ENCODE results near the gene DLG2.

Gene DLG2

DNA sequence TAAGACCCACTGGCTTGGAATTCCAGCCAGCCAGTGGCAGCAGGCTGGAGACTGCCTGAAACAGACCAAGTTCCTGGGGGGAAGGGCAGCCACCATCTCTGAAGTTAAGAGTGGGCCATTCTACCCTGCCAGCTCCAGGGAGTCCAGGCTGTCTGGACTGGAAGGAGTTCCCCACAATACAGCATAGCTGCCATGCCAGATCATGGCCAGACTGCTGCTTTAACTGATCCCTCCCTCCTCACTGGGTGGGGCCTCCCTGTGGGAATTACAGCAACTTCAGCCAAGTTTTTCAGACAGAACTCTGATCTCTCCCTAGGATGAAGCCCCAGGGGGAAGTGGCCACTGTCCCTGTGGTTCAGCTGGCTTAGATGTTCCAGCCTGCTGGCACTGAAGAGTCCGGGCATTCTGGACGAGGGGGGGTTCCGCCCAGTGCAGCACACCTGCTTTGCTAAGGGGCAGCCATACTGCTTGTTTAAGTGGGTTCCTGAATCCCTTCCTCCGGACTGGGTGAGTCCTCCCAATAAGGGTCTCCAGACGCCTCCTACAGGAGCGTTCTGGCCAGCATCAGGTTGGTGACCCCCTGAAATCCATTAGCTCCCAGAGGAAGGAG lies 455.4 kb downstream of the DLG2 start:
- no peak overlapping the region for H3K4me3 ChIP-seq (ENCODE audit: low read depth, low read length)
- no peaks in the 10 kb centered on the region for H3K9me3 ChIP-seq (ENCODE audit: control insufficient read depth, insufficient read depth, low read length)
- no peak overlapping the region for H3K9ac ChIP-seq (ENCODE audit: low read depth, low read length)
- H3K4me1 ChIP-seq (ENCODE audit: control insufficient read depth, insufficient read depth, low read length), result peaks cover 14% of the 10 kb centered on the region
- no peaks in the 10 kb centered on the region for H3K27me3 ChIP-seq (ENCODE audit: control insufficient read depth, insufficient read depth, low read length)
- no peaks in the 10 kb centered on the region for H3K36me3 ChIP-seq (ENCODE audit: control insufficient read depth, insufficient read depth, low read length)

DNA sequence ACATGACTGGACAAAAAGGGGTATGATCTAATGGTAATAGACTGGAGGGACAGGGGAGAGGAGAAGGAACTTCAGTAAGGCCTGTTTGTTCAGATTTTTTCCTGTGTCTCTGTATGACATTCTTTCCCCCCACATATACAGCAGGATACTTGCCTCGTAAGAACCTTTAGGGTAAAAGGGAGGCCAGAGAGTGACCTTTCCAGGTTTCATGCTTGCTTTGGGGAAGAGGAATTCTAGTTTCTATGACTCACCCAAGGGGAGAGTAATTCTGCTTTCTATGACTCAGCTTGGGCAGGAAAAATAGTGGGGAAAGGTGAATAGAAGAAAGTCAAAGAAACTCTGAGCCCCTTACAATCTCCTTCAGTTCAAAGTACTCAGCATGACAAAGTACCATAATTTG lies 457.0 kb downstream of the DLG2 start:
- no peak overlapping the region for H3K9ac ChIP-seq (ENCODE audit: low read depth, low read length)
- peaks cover 14% of the 10 kb centered on the region for H3K4me1 ChIP-seq (ENCODE audit: control insufficient read depth, insufficient read depth, low read length)
- H3K27me3 ChIP-seq (ENCODE audit: control insufficient read depth, insufficient read depth, low read length), result no peaks in the 10 kb centered on the region
- H3K4me3 ChIP-seq (ENCODE audit: low read depth, low read length), result no peak overlapping the region
- H3K9me3 ChIP-seq (ENCODE audit: control insufficient read depth, insufficient read depth, low read length), result no peaks in the 10 kb centered on the region
- no peaks in the 10 kb centered on the region for H3K36me3 ChIP-seq (ENCODE audit: control insufficient read depth, insufficient read depth, low read length)

GRCh38 chr11:85167471-85167870 lies 459.7 kb downstream of the DLG2 start:
- Histone ChIP-seq H3K9ac (ENCODE audit: low read depth, low read length) (no peak overlapping the region), H3K27me3 (ENCODE audit: control insufficient read depth, insufficient read depth, low read length) (no peaks in the 10 kb centered on the region), H3K9me3 (ENCODE audit: control insufficient read depth, insufficient read depth, low read length) (no peaks in the 10 kb centered on the region), H3K4me1 (ENCODE audit: control insufficient read depth, insufficient read depth, low read length) (peaks cover 14% of the 10 kb centered on the region), H3K4me3 (ENCODE audit: low read depth, low read length) (no peak overlapping the region), H3K36me3 (ENCODE audit: control insufficient read depth, insufficient read depth, low read length) (no peaks in the 10 kb centered on the region)

DNA sequence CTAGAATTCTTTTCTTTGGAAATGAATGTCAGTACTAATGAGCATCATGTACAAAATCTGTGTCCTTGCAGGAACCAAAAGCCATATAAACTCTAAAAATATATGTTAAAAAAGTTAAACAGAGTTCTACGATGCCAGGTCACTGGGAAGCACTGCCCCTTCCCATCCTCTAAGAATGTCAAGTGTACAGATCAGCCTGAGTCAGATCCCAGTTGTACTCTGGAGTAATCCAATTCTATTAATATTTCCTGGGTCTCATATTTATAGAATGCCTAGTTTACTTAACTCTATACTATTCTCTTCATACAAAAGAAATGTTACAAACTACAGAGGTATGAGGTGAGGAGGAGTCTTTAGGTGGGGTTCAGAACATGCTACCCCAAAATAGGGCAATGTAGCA lies 460.1 kb downstream of the DLG2 start:
- no peak overlapping the region for H3K9ac ChIP-seq (ENCODE audit: low read depth, low read length)
- no peaks in the 10 kb centered on the region for H3K9me3 ChIP-seq (ENCODE audit: control insufficient read depth, insufficient read depth, low read length)
- H3K4me1 ChIP-seq (ENCODE audit: control insufficient read depth, insufficient read depth, low read length), result peaks cover 14% of the 10 kb centered on the region
- H3K27me3 ChIP-seq (ENCODE audit: control insufficient read depth, insufficient read depth, low read length), result no peaks in the 10 kb centered on the region
- H3K36me3 ChIP-seq (ENCODE audit: control insufficient read depth, insufficient read depth, low read length), result no peaks in the 10 kb centered on the region
- no peak overlapping the region for H3K4me3 ChIP-seq (ENCODE audit: low read depth, low read length)

GRCh38 chr11:85165819-85166218 lies 461.3 kb downstream of the DLG2 start:
- no peaks in the 10 kb centered on the region for H3K27me3 ChIP-seq (ENCODE audit: control insufficient read depth, insufficient read depth, low read length)
- H3K9ac ChIP-seq (ENCODE audit: low read depth, low read length), result no peak overlapping the region
- H3K36me3 ChIP-seq (ENCODE audit: control insufficient read depth, insufficient read depth, low read length), result no peaks in the 10 kb centered on the region
- peaks cover 12% of the 10 kb centered on the region for H3K4me1 ChIP-seq (ENCODE audit: control insufficient read depth, insufficient read depth, low read length)
- H3K9me3 ChIP-seq (ENCODE audit: control insufficient read depth, insufficient read depth, low read length), result no peaks in the 10 kb centered on the region
- H3K4me3 ChIP-seq (ENCODE audit: low read depth, low read length), result no peak overlapping the region

- no peaks in the 10 kb centered on the region for H3K9me3 ChIP-seq (ENCODE audit: control insufficient read depth, insufficient read depth, low read length)
- H3K27me3 ChIP-seq (ENCODE audit: control insufficient read depth, insufficient read depth, low read length), result no peaks in the 10 kb centered on the region
- H3K4me3 ChIP-seq (ENCODE audit: low read depth, low read length), result no peak overlapping the region
- H3K36me3 ChIP-seq (ENCODE audit: control insufficient read depth, insufficient read depth, low read length), result no peaks in the 10 kb centered on the region
- H3K9ac ChIP-seq (ENCODE audit: low read depth, low read length), result no peak overlapping the region
- peaks cover 3% of the 10 kb centered on the region for H3K4me1 ChIP-seq (ENCODE audit: control insufficient read depth, insufficient read depth, low read length)
Measured at GRCh38 chr11:85164743-85165142, 462.4 kb downstream of the DLG2 start.

DNA sequence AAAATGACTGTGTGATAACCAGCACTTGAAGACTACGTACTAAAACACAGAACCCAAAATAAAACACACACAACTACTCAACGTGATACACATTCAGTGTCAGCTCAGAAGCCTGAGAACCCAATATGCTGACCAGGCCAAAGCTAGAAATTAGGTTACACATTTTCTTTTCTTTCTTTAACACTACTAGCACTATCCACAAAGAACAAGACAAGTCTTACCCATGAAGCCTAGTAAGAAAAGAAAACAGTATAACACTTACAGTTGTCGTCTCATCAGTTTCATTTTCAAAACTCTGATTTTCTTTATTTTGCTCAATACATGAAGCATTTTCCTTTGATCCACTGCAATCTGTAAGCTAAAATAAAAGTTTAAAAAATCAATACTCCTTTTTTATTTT lies 472.9 kb downstream of the DLG2 start:
- no peak overlapping the region for H3K4me3 ChIP-seq (ENCODE audit: low read depth, low read length)
- H3K9me3 ChIP-seq (ENCODE audit: control insufficient read depth, insufficient read depth, low read length), result no peaks in the 10 kb centered on the region
- no peaks in the 10 kb centered on the region for H3K36me3 ChIP-seq (ENCODE audit: control insufficient read depth, insufficient read depth, low read length)
- H3K4me1 ChIP-seq (ENCODE audit: control insufficient read depth, insufficient read depth, low read length), result peaks cover 8% of the 10 kb centered on the region
- no peaks in the 10 kb centered on the region for H3K27me3 ChIP-seq (ENCODE audit: control insufficient read depth, insufficient read depth, low read length)
- H3K9ac ChIP-seq (ENCODE audit: low read depth, low read length), result no peak overlapping the region

- Histone ChIP-seq H3K9ac (ENCODE audit: low read depth, low read length) (no peak overlapping the region), H3K4me3 (ENCODE audit: low read depth, low read length) (no peak overlapping the region), H3K4me1 (ENCODE audit: control insufficient read depth, insufficient read depth, low read length) (peaks cover 7% of the 10 kb centered on the region), H3K9me3 (ENCODE audit: control insufficient read depth, insufficient read depth, low read length) (no peaks in the 10 kb centered on the region), H3K27me3 (ENCODE audit: control insufficient read depth, insufficient read depth, low read length) (no peaks in the 10 kb centered on the region), H3K36me3 (ENCODE audit: control insufficient read depth, insufficient read depth, low read length) (no peaks in the 10 kb centered on the region)
Measured at GRCh38 chr11:85137597-85137996, 489.5 kb downstream of the DLG2 start.

DNA sequence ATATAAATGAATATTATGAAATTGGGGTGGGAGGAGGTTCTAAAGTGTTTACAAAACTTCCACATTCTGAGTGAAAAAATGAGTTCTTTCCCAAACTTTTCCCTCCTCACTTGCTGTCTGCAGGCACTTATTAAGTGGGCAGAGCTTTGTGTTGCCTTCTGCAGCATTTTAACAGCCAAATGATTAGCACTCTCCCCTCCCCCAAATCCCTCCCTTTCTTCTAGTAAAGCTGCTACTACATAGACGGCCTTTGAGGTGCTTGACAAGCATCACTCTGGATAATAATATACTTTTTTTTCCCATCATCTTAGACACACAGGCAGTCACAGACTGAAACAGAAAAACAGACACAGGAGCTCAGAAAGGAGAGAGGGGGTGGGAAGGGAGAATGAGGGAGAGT lies 493.5 kb downstream of the DLG2 start:
- Histone ChIP-seq H3K4me3 (ENCODE audit: low read depth, low read length) (no peak overlapping the region), H3K9ac (ENCODE audit: low read depth, low read length) (no peak overlapping the region), H3K9me3 (ENCODE audit: control insufficient read depth, insufficient read depth, low read length) (no peaks in the 10 kb centered on the region)

DNA sequence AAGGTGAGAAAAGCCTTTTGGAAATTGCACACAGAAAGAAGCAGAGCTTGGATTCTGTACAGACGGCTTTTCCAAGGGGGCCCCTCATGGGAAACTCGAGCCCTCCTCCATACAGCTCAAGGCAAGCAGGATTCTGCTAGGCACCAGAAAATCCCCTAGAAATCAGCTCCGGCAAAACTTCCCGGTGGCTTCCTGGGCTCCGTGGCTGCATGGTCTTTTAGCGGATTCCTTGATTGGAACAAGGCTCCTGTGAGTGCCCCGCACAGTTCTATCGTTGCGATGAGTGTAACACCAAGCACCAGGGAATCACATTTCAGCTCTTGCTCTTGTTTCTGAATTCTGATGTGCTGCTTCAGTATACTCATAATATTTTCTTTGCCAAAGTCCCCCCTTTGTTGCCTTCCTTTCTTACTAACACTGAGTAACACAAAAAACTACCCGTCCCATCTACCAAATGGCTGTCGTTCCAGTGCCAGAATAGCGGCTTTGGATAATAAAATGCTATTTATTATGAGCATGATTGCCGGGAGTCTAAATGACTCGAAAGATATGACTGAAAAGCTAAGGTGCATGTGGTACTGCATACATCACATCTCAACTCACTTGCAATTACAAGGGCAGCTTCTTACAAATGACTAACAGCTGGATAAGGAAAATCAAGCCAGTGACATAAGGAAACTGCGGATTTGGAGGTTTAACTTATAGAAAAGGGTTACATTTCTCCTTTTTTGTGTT lies 494.1 kb downstream of the DLG2 start:
- Histone ChIP-seq H3K27me3 (ENCODE audit: control insufficient read depth, insufficient read depth, low read length) (no peaks in the 10 kb centered on the region), H3K36me3 (ENCODE audit: control insufficient read depth, insufficient read depth, low read length) (no peaks in the 10 kb centered on the region), H3K4me1 (ENCODE audit: control insufficient read depth, insufficient read depth, low read length) (peaks cover 7% of the 10 kb centered on the region), H3K9me3 (ENCODE audit: control insufficient read depth, insufficient read depth, low read length) (no peaks in the 10 kb centered on the region), H3K9ac (ENCODE audit: low read depth, low read length) (no peak overlapping the region), H3K4me3 (ENCODE audit: low read depth, low read length) (no peak overlapping the region)

More for the DNA sequence above, 493.5 kb downstream of the DLG2 start:
- H3K36me3 ChIP-seq (ENCODE audit: control insufficient read depth, insufficient read depth, low read length), result no peaks in the 10 kb centered on the region
- no peaks in the 10 kb centered on the region for H3K27me3 ChIP-seq (ENCODE audit: control insufficient read depth, insufficient read depth, low read length)
- peaks cover 7% of the 10 kb centered on the region for H3K4me1 ChIP-seq (ENCODE audit: control insufficient read depth, insufficient read depth, low read length)

GRCh38 chr11:85127349-85127748 lies 499.8 kb downstream of the DLG2 start:
- Histone ChIP-seq H3K9me3 (ENCODE audit: control insufficient read depth, insufficient read depth, low read length) (no peaks in the 10 kb centered on the region), H3K27me3 (ENCODE audit: control insufficient read depth, insufficient read depth, low read length) (no peaks in the 10 kb centered on the region), H3K36me3 (ENCODE audit: control insufficient read depth, insufficient read depth, low read length) (no peaks in the 10 kb centered on the region), H3K4me1 (ENCODE audit: control insufficient read depth, insufficient read depth, low read length) (no peaks in the 10 kb centered on the region), H3K9ac (ENCODE audit: low read depth, low read length) (no peak overlapping the region), H3K4me3 (ENCODE audit: low read depth, low read length) (no peak overlapping the region)

DNA sequence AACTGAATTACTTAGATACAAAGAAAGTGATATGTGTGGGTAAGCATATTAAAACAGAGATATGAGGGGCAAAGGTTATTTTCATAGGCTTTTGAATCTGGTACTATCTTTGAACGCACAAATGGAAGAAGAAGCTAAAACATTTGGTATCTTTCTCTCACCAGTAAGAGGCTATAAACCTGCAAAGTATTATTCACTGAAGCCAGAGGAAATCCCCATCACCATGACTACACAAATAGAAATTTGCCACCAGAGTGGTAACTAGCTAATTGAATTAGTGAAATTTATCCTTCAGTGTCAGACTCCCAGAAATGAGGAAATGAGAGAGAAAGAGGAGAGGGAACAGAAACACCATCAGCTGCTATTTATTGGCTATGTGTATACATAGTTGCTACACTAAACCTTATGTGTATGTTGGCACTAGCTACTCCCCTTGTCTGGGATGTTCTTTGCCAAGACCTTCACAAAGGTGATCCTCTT lies 503.4 kb downstream of the DLG2 start:
- Histone ChIP-seq H3K27me3 (ENCODE audit: control insufficient read depth, insufficient read depth, low read length) (no peaks in the 10 kb centered on the region), H3K4me3 (ENCODE audit: low read depth, low read length) (no peak overlapping the region), H3K9ac (ENCODE audit: low read depth, low read length) (no peak overlapping the region), H3K36me3 (ENCODE audit: control insufficient read depth, insufficient read depth, low read length) (no peaks in the 10 kb centered on the region), H3K9me3 (ENCODE audit: control insufficient read depth, insufficient read depth, low read length) (no peaks in the 10 kb centered on the region), H3K4me1 (ENCODE audit: control insufficient read depth, insufficient read depth, low read length) (no peaks in the 10 kb centered on the region)
